ENCODE measurements around the gene ENTPD6.
"Not testable (repeated sequence)": the region's sequence is repeated elsewhere in the genome, so short reads cannot be mapped to it uniquely, and the experiment has no call there.

ENTPD6 gene

GRCh38 chr20:25239387-25240370 is 44.2 kb downstream of the ENTPD6 start:
- peaks cover 40% of the 10 kb centered on the region for H3K4me1 ChIP-seq (ENCODE audit: control insufficient read depth, insufficient read depth, low read depth, low read length)
- peak overlapping the region in 1 of 2 experiments; percentile 83 for H3K14ac ChIP-seq (ENCODE audit: low read length in 2 of 2)
- peak overlapping the region in 1 of 2 experiments; percentile 56 for H3K4ac ChIP-seq (ENCODE audit: low read depth in 1 of 2, low read length in 2 of 2)
- peak overlapping the region; percentile 24 for H3K27ac ChIP-seq (ENCODE audit: low read length, poor library complexity, severe bottlenecking)
- peak overlapping the region; percentile 35 for H4K8ac ChIP-seq (ENCODE audit: low read length)
- peak overlapping the region; percentile 59 for H2BK5ac ChIP-seq (ENCODE audit: low read depth, low read length, poor library complexity, severe bottlenecking)
- H4K91ac ChIP-seq (ENCODE audit: low read length) = peak overlapping the region; percentile 80
- no peak overlapping the region for H2BK15ac ChIP-seq (ENCODE audit: low read depth, poor library complexity, severe bottlenecking)
- H3K23ac ChIP-seq (ENCODE audit: low read length in 2 of 2) = peak overlapping the region in 1 of 2 experiments; percentile 63
- H3K18ac ChIP-seq (ENCODE audit: low read depth in 1 of 2, low read length in 2 of 2) = peak overlapping the region; percentile 34 to 59
- no peak overlapping the region for H2AFZ ChIP-seq (ENCODE audit: low read depth, low read length)
- no peaks in the 10 kb centered on the region for H3K27me3 ChIP-seq (ENCODE audit: control insufficient read depth in 1 of 2, insufficient read depth in 1 of 2, low read length in 2 of 2)
- H3K9ac ChIP-seq (ENCODE audit: low read length) = no peak overlapping the region
- H2AK5ac ChIP-seq (ENCODE audit: low read length, severe bottlenecking) = peak overlapping the region; percentile 96
- H3K79me1 ChIP-seq (replicated peaks; ENCODE audit: low read length, poor library complexity, severe bottlenecking) = peaks cover 4% of the 10 kb centered on the region
- H3K9me3 ChIP-seq (ENCODE audit: control insufficient read depth, low read length) = no peaks in the 10 kb centered on the region
- WGBS = 93% methylated on average over 17 of the region's 19 CpGs
- H3K36me3 ChIP-seq (ENCODE audit: control insufficient read depth in 1 of 2, insufficient read depth in 2 of 2, low read depth in 1 of 2, low read length in 2 of 2) = no peaks in the 10 kb centered on the region
- H2BK120ac ChIP-seq (ENCODE audit: low read depth, low read length) = no peak overlapping the region
- H3K4me2 ChIP-seq (ENCODE audit: low read length, poor library complexity, severe bottlenecking) = no peak overlapping the region
- no peak overlapping the region for H3K4me3 ChIP-seq (ENCODE audit: insufficient read depth in 1 of 2, low read depth in 1 of 2, low read length in 2 of 2)
- H2BK12ac ChIP-seq (ENCODE audit: low read length in 2 of 2) = peak overlapping the region in 1 of 2 experiments; percentile 98
- DNase-seq = no peak

DNA sequence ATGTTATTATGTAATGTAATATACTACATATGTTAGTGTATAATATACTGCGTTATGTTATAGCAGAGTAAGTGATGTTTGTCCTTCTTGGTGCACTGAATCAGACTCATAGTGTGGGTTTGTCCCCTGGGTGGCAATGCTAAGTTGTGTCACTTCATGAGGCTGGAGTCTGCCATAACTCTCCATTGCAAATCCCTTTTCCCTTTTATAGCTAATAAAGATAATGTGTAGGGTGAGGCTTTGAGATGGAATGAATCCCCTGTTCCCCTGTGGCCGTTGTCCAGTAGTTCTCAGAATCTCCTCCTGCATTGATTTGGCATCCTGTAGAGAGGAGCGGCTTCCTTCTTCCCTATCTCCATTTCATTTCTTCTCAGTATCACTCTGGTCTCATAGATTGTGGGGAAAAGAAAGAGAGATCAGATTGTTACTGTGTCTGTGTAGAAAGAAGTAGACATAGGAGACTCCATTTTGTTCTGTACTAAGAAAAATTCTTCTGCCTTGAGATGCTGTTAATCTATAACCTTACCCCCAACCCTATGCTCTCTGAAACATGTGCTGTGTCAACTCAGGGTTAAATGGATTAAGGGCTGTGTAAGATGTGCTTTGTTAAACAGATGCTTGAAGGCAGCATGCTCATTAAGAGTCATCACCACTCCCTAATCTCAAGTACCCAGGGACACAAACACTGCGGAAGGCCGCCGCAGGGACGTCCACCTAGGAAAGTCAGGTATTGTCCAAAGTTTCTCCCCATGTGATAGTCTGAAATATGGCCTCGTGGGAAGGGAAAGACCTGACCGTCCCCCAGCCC is 45.5 kb downstream of the ENTPD6 start:
- H3K79me1 ChIP-seq (replicated peaks; ENCODE audit: low read length, poor library complexity, severe bottlenecking); DNase-seq: not testable (repeated sequence)
- peak overlapping the region; percentile 20 for H4K8ac ChIP-seq (ENCODE audit: low read length)

GRCh38 chr20:25241659-25241955 is 46.1 kb downstream of the ENTPD6 start:
- not testable (repeated sequence) for H4K8ac ChIP-seq (ENCODE audit: low read length); H3K23ac ChIP-seq (ENCODE audit: low read length in 2 of 2); H3K79me1 ChIP-seq (replicated peaks; ENCODE audit: low read length, poor library complexity, severe bottlenecking); H2BK15ac ChIP-seq (ENCODE audit: low read depth, poor library complexity, severe bottlenecking); H4K91ac ChIP-seq (ENCODE audit: low read length); H2AK5ac ChIP-seq (ENCODE audit: low read length, severe bottlenecking); H3K4ac ChIP-seq (ENCODE audit: low read depth in 1 of 2, low read length in 2 of 2); H3K27ac ChIP-seq (ENCODE audit: low read length, poor library complexity, severe bottlenecking); H3K27me3 ChIP-seq (ENCODE audit: control insufficient read depth in 1 of 2, insufficient read depth in 1 of 2, low read length in 2 of 2); H3K14ac ChIP-seq (ENCODE audit: low read length in 2 of 2); DNase-seq; H3K9me3 ChIP-seq (ENCODE audit: control insufficient read depth, low read length); H3K4me2 ChIP-seq (ENCODE audit: low read length, poor library complexity, severe bottlenecking); H2BK12ac ChIP-seq (ENCODE audit: low read length in 2 of 2); H2BK5ac ChIP-seq (ENCODE audit: low read depth, low read length, poor library complexity, severe bottlenecking); H3K36me3 ChIP-seq (ENCODE audit: control insufficient read depth in 1 of 2, insufficient read depth in 2 of 2, low read depth in 1 of 2, low read length in 2 of 2); H2AFZ ChIP-seq (ENCODE audit: low read depth, low read length); H2BK120ac ChIP-seq (ENCODE audit: low read depth, low read length); H3K4me3 ChIP-seq (ENCODE audit: insufficient read depth in 1 of 2, low read depth in 1 of 2, low read length in 2 of 2); H3K9ac ChIP-seq (ENCODE audit: low read length); H3K18ac ChIP-seq (ENCODE audit: low read depth in 1 of 2, low read length in 2 of 2)
- WGBS = 28% methylated on average over 1 of the region's 4 CpGs
- H3K4me1 ChIP-seq (ENCODE audit: control insufficient read depth, insufficient read depth, low read depth, low read length) = peaks cover 33% of the 10 kb centered on the region

More for the DNA sequence above, 45.5 kb downstream of the ENTPD6 start:
- peaks cover 33% of the 10 kb centered on the region for H3K4me1 ChIP-seq (ENCODE audit: control insufficient read depth, insufficient read depth, low read depth, low read length)
- not testable (repeated sequence) for H3K36me3 ChIP-seq (ENCODE audit: control insufficient read depth in 1 of 2, insufficient read depth in 2 of 2, low read depth in 1 of 2, low read length in 2 of 2); H2BK120ac ChIP-seq (ENCODE audit: low read depth, low read length); H3K23ac ChIP-seq (ENCODE audit: low read length in 2 of 2); H3K18ac ChIP-seq (ENCODE audit: low read depth in 1 of 2, low read length in 2 of 2); H2BK5ac ChIP-seq (ENCODE audit: low read depth, low read length, poor library complexity, severe bottlenecking); H2BK15ac ChIP-seq (ENCODE audit: low read depth, poor library complexity, severe bottlenecking); H3K9me3 ChIP-seq (ENCODE audit: control insufficient read depth, low read length); H3K4ac ChIP-seq (ENCODE audit: low read depth in 1 of 2, low read length in 2 of 2); H3K4me2 ChIP-seq (ENCODE audit: low read length, poor library complexity, severe bottlenecking); H3K27ac ChIP-seq (ENCODE audit: low read length, poor library complexity, severe bottlenecking); H3K14ac ChIP-seq (ENCODE audit: low read length in 2 of 2); H4K91ac ChIP-seq (ENCODE audit: low read length); H2BK12ac ChIP-seq (ENCODE audit: low read length in 2 of 2); H3K4me3 ChIP-seq (ENCODE audit: insufficient read depth in 1 of 2, low read depth in 1 of 2, low read length in 2 of 2); H3K27me3 ChIP-seq (ENCODE audit: control insufficient read depth in 1 of 2, insufficient read depth in 1 of 2, low read length in 2 of 2); H2AFZ ChIP-seq (ENCODE audit: low read depth, low read length); H3K9ac ChIP-seq (ENCODE audit: low read length)
- WGBS = 31% methylated on average over 6 of the region's 9 CpGs
- H2AK5ac ChIP-seq (ENCODE audit: low read length, severe bottlenecking) = peak overlapping the region; percentile 12

DNA sequence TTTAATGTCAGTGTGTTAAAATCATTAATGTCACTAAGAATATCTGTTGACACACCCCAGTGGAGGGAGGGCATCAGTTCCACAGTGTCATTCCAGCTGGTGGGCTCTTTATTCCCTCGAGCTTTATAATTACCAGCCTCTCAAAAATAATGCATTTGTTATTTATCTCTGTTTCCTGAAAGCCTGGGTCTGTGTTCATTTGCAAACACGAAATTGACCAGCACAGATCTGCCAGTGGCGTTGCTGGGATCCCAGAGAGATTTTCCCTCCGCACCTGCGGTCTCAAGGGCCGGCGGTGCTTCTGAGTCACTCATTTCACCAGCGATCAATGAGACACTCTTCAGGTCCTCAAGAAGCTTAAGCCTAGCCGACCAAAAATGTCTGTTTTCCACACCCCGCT is 46.7 kb downstream of the ENTPD6 start:
- no peaks in the 10 kb centered on the region for H3K9me3 ChIP-seq (ENCODE audit: control insufficient read depth, low read length)
- no peak overlapping the region for H3K23ac ChIP-seq (ENCODE audit: low read length in 2 of 2)
- H2BK15ac ChIP-seq (ENCODE audit: low read depth, poor library complexity, severe bottlenecking) = no peak overlapping the region
- H4K8ac ChIP-seq (ENCODE audit: low read length) = no peak overlapping the region
- H3K4me2 ChIP-seq (ENCODE audit: low read length, poor library complexity, severe bottlenecking) = no peak overlapping the region
- H2AFZ ChIP-seq (ENCODE audit: low read depth, low read length) = no peak overlapping the region
- no peak overlapping the region for H3K18ac ChIP-seq (ENCODE audit: low read depth in 1 of 2, low read length in 2 of 2)
- no peak overlapping the region for H3K4me3 ChIP-seq (ENCODE audit: insufficient read depth in 1 of 2, low read depth in 1 of 2, low read length in 2 of 2)
- no peaks in the 10 kb centered on the region for H3K27me3 ChIP-seq (ENCODE audit: control insufficient read depth in 1 of 2, insufficient read depth in 1 of 2, low read length in 2 of 2)
- no peak overlapping the region for H2BK120ac ChIP-seq (ENCODE audit: low read depth, low read length)
- no peak overlapping the region for H3K14ac ChIP-seq (ENCODE audit: low read length in 2 of 2)
- no peak overlapping the region for H3K4ac ChIP-seq (ENCODE audit: low read depth in 1 of 2, low read length in 2 of 2)
- no peak overlapping the region for H3K27ac ChIP-seq (ENCODE audit: low read length, poor library complexity, severe bottlenecking)
- 85% methylated on average over 10 of the region's 10 CpGs for WGBS
- peaks cover 34% of the 10 kb centered on the region for H3K4me1 ChIP-seq (ENCODE audit: control insufficient read depth, insufficient read depth, low read depth, low read length)
- no peak overlapping the region for H2BK12ac ChIP-seq (ENCODE audit: low read length in 2 of 2)
- no peaks in the 10 kb centered on the region for H3K36me3 ChIP-seq (ENCODE audit: control insufficient read depth in 1 of 2, insufficient read depth in 2 of 2, low read depth in 1 of 2, low read length in 2 of 2)
- peaks cover 10% of the 10 kb centered on the region for H3K79me1 ChIP-seq (replicated peaks; ENCODE audit: low read length, poor library complexity, severe bottlenecking)
- no peak for DNase-seq
- peak overlapping the region; percentile 14 for H2AK5ac ChIP-seq (ENCODE audit: low read length, severe bottlenecking)
- H2BK5ac ChIP-seq (ENCODE audit: low read depth, low read length, poor library complexity, severe bottlenecking) = no peak overlapping the region
- no peak overlapping the region for H4K91ac ChIP-seq (ENCODE audit: low read length)
- no peak overlapping the region for H3K9ac ChIP-seq (ENCODE audit: low read length)
